ENCODE results near the gene PPM1D.
"Not testable (repeated sequence)": the region's sequence is repeated elsewhere in the genome, so short reads cannot be mapped to it uniquely, and the experiment has no call there.

Gene PPM1D

GRCh38 chr17:60599620-60600489, at the start of gene PPM1D:
Gene PPM1D, plus strand, starts transcription at chr17:60600193. Its CDS starts 222 bp downstream, at chr17:60600415.
- peak; percentile 93 for DNase-seq

- DNase-seq = not testable (repeated sequence)
These were observed 47.7 kb upstream of the PPM1D start for GRCh38 chr17:60552255-60552654.

- no peak for DNase-seq
These were observed 45.6 kb upstream of the PPM1D start for GRCh38 chr17:60554377-60554788.

DNA sequence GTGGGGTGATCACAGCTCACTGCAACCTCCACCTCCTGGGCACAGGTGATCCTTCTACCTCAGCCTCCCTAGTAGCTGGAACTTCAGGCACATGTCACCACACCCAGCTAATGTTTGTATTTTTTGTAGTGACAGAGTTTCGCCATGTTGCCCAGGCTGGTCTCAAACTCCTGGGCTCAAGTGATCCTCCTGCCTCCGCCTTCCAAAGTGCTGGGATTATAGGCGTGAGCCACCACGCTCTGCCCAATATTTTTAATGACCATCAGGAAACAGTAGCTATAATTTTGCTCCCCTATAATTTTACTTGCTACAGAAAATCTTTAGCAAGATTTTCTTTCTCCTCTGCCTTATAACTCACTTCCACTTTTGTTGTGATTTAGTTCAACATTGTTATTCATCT, 44.2 kb upstream of the PPM1D start:
- DNase-seq = no peak

DNA sequence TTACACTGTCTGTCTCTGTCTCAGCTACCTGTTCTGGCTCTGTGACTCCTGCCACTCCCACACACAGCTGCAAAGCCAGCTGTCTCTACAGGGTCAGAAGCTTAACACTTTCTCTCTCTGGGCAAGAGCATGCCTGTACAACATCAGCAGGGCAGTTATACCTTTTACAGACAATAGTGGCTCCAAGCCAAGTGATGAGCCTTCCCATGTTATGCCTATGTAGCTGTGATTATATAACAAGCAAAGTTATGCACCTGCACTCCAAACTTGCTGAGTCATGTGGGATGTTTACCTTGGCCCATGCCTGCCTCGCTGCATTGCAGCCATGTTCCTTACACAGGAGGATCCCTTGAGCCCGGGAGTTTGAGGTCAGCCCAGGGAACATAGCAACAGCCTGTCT, 42.2 kb upstream of the PPM1D start:
- no peak for DNase-seq

- DNase-seq = no peak
These were observed 40.4 kb upstream of the PPM1D start for GRCh38 chr17:60559659-60559994.

DNA sequence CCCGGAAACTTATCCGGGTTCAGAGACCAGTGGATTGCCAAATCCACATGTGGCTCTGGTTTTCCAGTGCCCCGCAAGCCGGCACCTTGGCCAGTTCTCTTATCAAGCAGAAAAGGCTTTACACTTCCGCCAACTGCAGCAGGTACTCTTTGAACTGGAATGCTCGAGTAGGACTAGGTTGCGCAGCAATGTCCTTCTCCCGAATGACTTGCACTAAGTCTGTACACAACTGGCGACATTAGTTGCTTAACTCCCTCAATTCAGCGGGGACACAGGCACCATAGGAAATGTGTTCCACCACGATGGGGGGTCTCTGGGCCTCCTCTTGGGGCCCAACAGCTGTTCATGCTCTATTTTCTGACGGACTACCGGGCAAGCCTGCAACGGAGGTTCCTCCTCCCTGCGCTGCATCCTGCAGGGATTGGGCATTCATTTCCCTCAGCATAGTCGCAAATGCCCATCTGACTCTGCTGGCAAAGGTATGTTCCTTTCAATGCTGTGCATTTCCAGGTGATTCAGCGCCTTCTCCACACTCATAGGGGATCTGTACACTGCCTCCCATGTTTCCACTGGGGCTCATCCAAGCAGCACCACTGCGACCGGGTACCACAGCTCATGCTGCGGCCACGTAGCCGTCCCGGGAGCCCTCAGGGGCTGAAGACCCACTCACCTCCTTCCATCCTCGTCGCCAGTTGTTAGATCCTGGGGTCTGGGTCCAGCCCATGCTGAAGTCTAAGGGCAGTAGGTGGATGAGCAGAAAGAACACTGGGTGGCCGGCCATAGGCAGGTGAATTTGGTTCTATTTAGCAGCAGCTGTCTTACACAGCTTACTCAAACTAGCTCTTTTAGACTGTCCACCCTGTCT, 39.8 kb upstream of the PPM1D start:
- no peak for DNase-seq

DNA sequence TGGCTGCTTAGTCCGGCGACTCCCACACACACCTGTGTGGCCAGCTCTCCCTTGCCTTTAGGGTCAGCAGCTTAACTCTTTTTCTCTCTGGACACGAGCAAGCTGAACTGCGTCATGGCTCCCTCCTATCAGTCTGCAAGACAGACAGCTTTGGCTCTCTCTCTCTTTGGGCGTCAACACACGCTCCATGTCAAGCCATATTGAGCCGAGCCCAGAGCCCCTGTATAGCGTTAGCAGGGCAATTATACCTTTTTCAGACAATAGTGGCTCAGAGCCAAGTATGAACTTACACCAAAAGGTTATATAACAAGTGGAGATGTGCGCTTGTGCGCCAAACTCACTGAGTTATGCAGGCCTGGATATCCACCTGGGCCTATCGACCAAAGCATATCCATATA, 39.1 kb upstream of the PPM1D start:
- no peak for DNase-seq

DNA sequence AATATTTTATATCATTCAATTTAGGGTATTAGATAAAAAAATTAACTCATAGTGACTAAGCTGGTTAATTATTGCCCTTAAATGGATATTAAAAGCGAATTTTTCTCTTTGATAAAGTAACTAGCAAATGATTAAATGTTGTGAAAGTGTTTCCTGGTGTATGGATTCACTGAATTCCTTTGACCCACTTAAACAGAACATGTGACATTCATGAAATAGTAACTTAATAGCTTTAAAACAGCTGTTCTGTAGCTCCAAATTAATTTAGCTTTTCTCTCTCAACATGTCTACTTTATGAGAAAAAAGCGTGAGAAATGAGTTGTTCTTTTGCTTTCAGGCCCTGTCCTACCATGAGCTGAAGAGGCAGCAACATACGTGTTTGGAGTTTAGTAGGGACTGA, 37.6 kb upstream of the PPM1D start:
- no peak for DNase-seq

- DNase-seq = no peak
These were observed 36.2 kb upstream of the PPM1D start for GRCh38 chr17:60563743-60564142.

GRCh38 chr17:60565233-60565632, 34.8 kb upstream of the PPM1D start:
- no peak for DNase-seq

DNA sequence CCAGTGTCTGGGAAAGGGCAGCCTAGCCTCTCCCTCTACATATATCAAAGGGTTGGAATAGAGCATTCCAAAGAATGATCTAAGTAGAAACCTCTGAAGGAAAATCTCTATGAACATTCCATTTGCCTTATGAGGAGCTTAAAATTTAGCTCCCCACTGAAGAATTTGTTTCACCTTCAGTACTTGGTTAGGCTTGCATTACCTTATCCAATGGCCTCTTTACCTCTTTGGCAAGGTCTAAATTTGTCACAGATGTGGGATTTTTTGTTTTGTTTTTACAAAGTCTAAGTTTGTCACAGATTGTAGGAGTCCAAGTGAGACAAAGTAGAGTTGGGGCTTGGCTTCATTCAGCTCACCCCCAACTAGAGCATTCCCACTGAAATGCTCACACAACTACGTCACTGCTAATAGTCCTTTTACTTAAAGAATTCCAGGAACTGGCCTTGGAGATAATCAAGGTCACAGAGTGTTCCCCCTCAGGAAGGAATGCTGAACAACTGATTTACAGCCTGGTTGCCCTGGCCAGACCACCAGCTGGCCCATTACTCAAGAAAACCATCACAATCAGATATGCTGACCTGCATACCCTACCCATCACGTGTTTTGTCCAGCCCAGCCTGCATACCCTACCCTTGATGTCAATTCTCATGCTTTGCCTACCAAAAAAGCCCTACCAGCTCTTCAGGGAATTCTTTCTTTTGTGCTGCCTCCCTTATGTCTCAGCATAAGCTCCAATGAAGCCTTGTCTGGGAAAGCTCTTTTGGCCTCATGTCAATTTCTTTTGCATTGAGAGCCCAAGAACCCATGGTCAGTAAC, 26.5 kb upstream of the PPM1D start:
- no peak for DNase-seq

DNA sequence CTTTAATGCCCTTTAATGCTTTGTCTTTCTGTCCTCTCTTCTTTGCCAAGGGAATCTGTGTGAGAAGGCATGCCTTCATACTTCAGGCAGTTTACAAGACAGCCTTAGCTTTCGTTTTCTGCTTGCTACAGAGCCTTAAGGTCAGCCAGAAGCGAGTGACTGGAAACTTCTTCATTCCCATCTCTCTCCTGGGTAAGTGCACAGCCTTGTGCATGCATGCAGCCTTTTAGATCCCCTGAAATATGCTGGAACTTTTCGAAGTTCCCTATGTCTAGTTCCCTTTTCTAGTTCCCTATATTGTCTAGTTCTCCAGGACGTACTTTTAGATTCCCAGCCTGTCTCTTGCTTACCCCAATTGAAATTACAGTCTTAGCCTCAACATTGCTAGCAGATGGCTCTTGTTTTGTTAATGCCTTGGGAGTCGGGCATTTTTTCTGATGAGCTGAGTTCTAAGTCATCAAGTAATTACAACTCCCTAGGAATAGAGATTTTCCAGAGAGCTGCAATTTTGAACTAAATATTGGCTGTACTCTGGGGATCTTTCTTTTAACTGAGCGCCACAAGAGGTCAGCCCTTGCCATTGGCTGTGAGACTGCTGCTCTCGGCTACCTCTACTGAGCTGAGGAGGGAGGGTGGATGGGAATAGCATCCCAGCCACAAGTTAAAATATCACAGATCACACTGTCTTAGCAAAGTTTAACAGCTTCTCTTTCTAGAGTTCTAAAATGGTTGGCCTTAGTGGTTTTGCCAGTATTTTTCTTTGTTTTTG, 22.7 kb upstream of the PPM1D start:
- no peak for DNase-seq

DNA sequence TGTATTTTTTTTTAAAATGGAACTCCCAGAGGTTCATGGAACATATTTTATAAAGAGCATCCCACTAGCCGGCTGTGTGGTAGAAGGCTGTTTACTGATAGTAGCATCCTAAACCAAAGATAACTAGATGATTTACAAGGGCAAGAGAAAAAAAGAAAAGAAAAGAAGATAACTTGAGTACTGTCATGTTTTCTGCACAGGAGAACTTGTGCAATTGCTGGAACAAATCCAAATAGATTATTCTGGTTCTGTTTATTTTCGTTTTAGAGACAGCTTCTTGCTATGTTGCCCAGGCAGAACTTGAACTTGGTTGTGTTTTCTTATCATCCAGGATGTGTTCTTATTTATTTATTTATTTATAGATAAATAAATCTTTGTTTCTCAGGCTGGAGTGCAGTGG, 20.9 kb upstream of the PPM1D start:
- DNase-seq = no peak

DNA sequence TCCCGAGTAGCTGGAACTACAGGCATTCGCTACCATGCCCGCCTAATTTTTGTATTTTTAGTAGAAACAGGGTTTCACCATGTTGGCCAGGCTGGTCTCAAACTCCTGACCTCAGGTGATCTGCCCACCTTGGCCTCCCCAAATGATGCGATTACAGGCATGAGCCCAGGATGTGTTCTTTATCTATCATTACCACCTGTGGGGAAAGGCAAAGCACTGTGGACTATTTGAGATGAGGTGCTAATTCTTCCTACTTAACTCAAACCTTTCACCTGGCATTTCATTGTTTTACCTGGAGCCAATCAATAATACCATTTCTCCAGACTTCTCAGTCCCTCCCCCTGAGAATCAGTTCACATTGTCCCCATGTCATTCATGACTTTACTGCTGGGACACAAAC, 20.4 kb upstream of the PPM1D start:
- DNase-seq = no peak

GRCh38 chr17:60583008-60583407, 17.0 kb upstream of the PPM1D start:
- no peak for DNase-seq

GRCh38 chr17:60585887-60586286, 14.1 kb upstream of the PPM1D start:
- DNase-seq = no peak

DNA sequence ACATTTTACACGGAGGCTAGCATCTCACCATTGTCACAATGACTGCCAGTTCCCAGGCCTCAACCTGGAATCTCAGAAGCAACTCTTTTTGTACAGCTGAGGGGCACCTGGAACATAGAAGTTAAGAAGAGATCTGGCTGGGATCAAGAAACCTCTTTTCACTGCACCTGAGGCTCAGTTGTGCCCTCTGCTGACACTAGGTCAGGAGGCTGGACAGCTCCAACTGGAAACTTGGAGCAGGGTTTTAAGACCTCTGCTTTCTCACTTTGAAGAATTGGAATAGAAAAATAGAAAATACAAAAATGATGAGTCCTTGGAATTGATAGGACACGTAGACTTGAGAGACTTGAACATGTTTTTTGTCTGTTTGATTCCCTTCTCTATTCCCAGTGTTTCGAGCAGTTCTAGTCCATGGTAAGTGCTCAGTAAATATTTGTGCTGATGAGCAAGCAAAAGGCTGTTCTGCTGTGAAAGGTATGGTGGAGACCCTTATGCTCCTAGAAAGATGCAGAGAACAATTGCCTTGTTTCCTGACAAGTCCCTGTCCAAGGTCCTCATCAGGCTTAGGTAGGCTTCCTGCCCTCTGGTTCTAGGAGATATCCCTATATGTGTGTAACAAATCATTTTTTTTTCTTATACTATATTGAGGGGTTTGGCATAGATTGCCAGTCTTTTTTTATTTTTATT, 13.6 kb upstream of the PPM1D start:
- no peak for DNase-seq

GRCh38 chr17:60590070-60590469, 9.9 kb upstream of the PPM1D start:
- DNase-seq = no peak

GRCh38 chr17:60592750-60593149, 7.2 kb upstream of the PPM1D start:
- DNase-seq = no peak

- not testable (repeated sequence) for DNase-seq
These were observed 6.5 kb upstream of the PPM1D start for GRCh38 chr17:60593441-60594036.
